ENCODE results near the gene MPZL2. TPM values are rescaled to one million over a fixed set of nuclear protein-coding genes. Genes with fewer than 3 reads are reported as not detected.

MPZL2 gene
- total RNA-seq, 1 donor from 2014 or later: 32.8 TPM

DNA sequence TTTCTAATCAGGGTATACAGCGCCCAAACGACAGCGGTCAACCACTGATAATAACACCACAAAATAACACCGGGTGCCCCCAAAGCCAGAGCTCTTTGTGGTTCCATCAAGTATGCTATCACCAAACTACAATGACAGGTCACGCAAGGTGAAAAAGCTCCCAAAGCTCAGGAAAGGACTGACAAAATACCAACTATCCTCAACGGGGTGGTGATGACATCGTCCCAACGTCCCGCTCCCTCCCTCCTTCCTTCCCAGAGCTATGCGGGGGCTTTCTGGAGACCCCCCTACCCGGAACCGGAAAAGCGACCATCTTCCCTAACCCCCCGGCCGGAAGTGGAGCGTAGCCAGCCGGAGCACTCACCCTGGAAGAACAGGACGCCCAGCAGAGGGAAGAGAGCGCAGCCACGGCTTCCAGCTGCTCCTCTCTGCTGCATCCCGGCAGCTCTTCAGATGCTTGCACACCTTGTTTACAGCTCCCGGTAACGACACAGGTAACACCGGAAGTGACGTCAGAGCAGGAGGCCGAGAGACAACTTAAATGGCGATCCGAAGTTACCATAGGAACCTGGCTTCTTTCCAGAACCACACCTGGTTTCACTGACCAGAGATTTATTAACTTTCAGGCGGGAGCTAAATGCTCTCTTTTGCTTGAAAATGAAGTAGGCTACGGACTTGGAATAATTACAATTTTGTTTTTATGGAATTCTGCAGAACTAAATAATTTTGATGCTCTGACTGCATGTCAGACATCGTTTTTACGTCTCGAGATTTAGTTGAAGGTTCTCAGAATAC is 12.0 kb downstream of the MPZL2 start, which contains the start of gene MPZL3:
TSS of gene MPZL3 (minus strand) at position 508 of the 795 bp plus-strand sequence. CDS start at position 437, 71 bp downstream.
- Mint-ChIP-seq H3K4me3 (peak within 1 kb of the TSS; percentile 96), H3K36me3 (peaks cover 3% of the 10 kb centered on the region), H3K9me3 (no peaks in the 10 kb centered on the region), H3K4me1 (peaks cover 10% of the 10 kb centered on the region), H3K27me3 (ENCODE audit: low read depth) (peaks cover 24% of the 10 kb centered on the region), H3K27ac (peak within 1 kb of the TSS; percentile 100)
- peak; percentile 74 to 83 for DNase-seq (ENCODE audit: low spot score in 2 of 2, unreplicated experiment in 2 of 2)
- TF ChIP-seq, protein P1, sequence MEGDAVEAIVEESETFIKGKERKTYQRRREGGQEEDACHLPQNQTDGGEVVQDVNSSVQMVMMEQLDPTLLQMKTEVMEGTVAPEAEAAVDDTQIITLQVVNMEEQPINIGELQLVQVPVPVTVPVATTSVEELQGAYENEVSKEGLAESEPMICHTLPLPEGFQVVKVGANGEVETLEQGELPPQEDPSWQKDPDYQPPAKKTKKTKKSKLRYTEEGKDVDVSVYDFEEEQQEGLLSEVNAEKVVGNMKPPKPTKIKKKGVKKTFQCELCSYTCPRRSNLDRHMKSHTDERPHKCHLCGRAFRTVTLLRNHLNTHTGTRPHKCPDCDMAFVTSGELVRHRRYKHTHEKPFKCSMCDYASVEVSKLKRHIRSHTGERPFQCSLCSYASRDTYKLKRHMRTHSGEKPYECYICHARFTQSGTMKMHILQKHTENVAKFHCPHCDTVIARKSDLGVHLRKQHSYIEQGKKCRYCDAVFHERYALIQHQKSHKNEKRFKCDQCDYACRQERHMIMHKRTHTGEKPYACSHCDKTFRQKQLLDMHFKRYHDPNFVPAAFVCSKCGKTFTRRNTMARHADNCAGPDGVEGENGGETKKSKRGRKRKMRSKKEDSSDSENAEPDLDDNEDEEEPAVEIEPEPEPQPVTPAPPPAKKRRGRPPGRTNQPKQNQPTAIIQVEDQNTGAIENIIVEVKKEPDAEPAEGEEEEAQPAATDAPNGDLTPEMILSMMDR (IDR thresholded peaks at IDR 0.05; ENCODE audit: unreplicated experiment): no peak

DNA sequence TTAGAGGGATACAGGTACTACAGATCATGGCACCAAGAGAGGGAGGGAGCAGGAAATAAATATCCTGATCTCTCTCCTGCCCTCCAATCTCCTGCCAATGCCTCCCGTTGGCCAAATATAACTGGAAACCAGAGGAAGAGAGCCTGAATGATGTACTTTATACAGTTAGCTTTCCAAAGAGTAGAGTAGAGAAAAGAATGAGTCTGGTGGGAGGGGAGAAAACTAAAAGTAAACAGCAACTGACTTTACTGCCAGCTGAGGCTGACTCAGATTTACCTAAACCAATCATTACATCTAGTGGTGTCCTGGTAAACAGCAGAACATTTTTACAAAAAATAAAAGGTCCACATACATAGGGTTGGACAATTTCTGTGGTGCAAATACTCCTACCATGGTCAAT is 17.1 kb downstream of the MPZL2 start:
- Mint-ChIP-seq H3K27ac (no peak overlapping the region), H3K9me3 (no peaks in the 10 kb centered on the region), H3K4me1 (peaks cover 18% of the 10 kb centered on the region), H3K36me3 (no peaks in the 10 kb centered on the region), H3K27me3 (ENCODE audit: low read depth) (peaks cover 42% of the 10 kb centered on the region), H3K4me3 (no peak overlapping the region)
- TF ChIP-seq, protein P1 (IDR thresholded peaks at IDR 0.05; ENCODE audit: unreplicated experiment): no peak
- no peak for DNase-seq (ENCODE audit: low spot score in 2 of 2, unreplicated experiment in 2 of 2)

DNA sequence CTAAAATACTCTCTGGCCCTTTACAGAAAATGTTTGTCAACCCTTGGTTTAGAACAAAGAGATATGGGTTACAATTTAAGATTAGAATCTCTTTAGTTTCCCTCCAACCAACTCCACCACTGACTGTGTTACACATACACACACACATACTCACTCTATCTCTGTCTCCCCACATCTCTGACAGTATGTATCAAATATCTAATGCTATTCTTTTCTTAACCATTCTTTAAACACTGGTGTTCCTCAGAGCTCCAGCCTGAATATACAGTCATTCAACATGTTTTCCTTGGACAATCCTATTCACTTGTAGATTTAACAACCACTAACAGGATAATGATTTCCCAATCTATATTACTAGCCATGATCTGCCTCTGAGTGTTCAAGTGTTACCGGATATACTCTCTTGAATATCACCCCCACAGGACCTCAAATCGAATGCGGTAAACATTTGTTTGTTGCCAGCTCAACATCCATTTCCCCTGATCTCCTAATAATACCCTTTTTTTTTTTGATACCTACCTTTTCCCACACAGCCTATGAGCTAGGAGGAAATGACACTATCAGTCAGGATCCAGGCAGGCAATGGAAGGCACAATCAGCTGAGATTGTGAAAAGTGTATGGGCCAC is 18.0 kb downstream of the MPZL2 start:
- no peaks in the 10 kb centered on the region for H3K36me3 Mint-ChIP-seq
- TF ChIP-seq, protein P1 (IDR thresholded peaks at IDR 0.05; ENCODE audit: unreplicated experiment): no peak
- peaks cover 25% of the 10 kb centered on the region for H3K4me1 Mint-ChIP-seq
- no peaks in the 10 kb centered on the region for H3K9me3 Mint-ChIP-seq
- H3K4me3 Mint-ChIP-seq: no peak overlapping the region
- H3K27me3 Mint-ChIP-seq (ENCODE audit: low read depth): peaks cover 42% of the 10 kb centered on the region
- no peak for DNase-seq (ENCODE audit: low spot score in 2 of 2, unreplicated experiment in 2 of 2)
- no peak overlapping the region for H3K27ac Mint-ChIP-seq

DNA sequence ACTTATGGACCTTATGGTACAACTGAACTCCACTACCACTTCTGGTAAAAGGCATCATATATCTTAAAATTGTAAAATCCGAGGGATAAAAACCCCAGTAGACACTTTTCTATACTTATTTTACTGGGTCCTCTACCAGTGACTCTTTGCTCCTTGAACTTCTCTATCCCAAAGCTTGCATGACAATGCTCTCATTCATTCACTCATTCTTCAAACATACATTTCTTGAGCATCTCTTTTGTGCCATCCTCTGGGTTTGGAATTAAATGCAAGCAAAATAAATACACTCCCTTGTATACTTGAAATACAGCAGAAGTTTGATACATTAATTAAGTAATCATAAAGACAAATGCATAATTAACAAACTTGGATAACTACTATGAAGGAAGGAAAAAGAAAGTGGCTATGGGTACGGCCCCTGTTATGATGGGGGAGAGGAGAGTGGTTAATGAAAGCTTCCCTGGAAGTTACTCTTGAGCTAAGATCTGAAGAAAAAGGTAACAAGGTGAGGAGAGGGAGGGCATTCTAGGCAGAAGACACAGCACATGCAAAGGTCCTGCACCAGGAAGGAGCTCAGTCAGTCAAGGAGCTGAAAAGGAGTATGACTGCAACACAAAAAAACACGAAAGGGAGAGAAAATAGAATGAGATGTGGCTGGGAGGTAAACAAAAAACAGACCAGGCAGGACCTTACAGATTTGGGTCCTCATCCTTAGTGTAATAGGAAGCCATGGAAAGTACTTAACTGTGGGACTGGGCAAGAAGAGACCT is 19.9 kb downstream of the MPZL2 start:
- no peak overlapping the region for H3K4me3 Mint-ChIP-seq
- peaks cover 32% of the 10 kb centered on the region for H3K27me3 Mint-ChIP-seq (ENCODE audit: low read depth)
- peaks cover 41% of the 10 kb centered on the region for H3K4me1 Mint-ChIP-seq
- no peaks in the 10 kb centered on the region for H3K9me3 Mint-ChIP-seq
- no peaks in the 10 kb centered on the region for H3K36me3 Mint-ChIP-seq
- TF ChIP-seq, protein P1 (IDR thresholded peaks at IDR 0.05; ENCODE audit: unreplicated experiment): no peak
- no peak overlapping the region for H3K27ac Mint-ChIP-seq
- DNase-seq (ENCODE audit: low spot score in 2 of 2, unreplicated experiment in 2 of 2): no peak

DNA sequence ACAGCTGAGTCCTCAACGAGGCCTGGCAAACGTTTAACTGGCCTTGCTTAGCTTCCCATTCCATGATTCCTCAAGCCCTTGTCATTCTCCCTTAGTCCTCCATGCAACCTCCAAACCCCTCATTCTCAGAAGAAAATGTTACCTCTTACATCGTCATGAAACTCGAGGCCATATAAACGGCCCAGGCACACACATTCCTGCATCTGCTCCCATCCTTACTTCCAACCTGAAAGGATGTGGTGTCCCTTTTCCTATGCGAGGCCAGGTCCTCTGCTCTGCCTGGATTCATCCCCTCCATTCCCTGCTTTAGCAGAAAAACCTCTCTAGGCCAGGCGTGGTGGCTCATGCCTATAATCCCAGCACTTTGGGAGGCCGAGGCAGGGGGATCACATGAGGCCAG is 20.9 kb downstream of the MPZL2 start:
- Mint-ChIP-seq H3K36me3 (no peaks in the 10 kb centered on the region), H3K27ac (peak overlapping the region; percentile 19), H3K4me3 (no peak overlapping the region), H3K27me3 (ENCODE audit: low read depth) (peaks cover 29% of the 10 kb centered on the region), H3K4me1 (peaks cover 49% of the 10 kb centered on the region), H3K9me3 (no peaks in the 10 kb centered on the region)
- no peak for DNase-seq (ENCODE audit: low spot score in 2 of 2, unreplicated experiment in 2 of 2)
- TF ChIP-seq, protein P1 (IDR thresholded peaks at IDR 0.05; ENCODE audit: unreplicated experiment): no peak
